IgD-negative memory B cell (primary cell): ENCODE measurements around the gene TMEM123. TPM values are rescaled to one million over a fixed set of nuclear protein-coding genes. Genes with fewer than 3 reads are reported as not detected.

ENCODE experiments used
- H3K27ac Mint-ChIP-seq, 3 donors: one replicate each; pipeline ENCODE4 v1.8.0; 2020 to 2022; ENCODE audit warnings: mild to moderate bottlenecking in 3 of 3, mixed read lengths in 3 of 3, moderate library complexity in 1 of 3
- H3K27me3 Mint-ChIP-seq: one replicate; pipeline ENCODE4 v1.8.0; 2021; ENCODE audit warnings: mixed read lengths
- H3K36me3 Mint-ChIP-seq: one replicate; pipeline ENCODE4 v1.8.0; 2020; ENCODE audit warnings: mild to moderate bottlenecking, mixed read lengths
- H3K4me1 Mint-ChIP-seq, 3 donors: one replicate each; pipeline ENCODE4 v1.8.0; 2020 to 2022; ENCODE audit warnings: mixed read lengths in 3 of 3, mild to moderate bottlenecking in 1 of 3
- H3K4me3 Mint-ChIP-seq, 4 donors: one replicate each; pipeline ENCODE4 v1.8.0; 2020 to 2022; ENCODE audit warnings: mild to moderate bottlenecking in 4 of 4, mixed read lengths in 4 of 4, moderate library complexity in 3 of 4
- H3K9me3 Mint-ChIP-seq, 3 donors: one replicate each; pipeline ENCODE4 v1.8.0; 2020 to 2021; ENCODE audit warnings: mixed read lengths in 3 of 3, mild to moderate bottlenecking in 1 of 3
- polyA plus RNA-seq: library from polyadenylated mRNA; unstranded; fragments of 300-500 nt; fragmentation: Illumina TruSeq; gene quantifications from one replicate; pipeline ENCODE4 v1.2.3, GENCODE V29; 2021

Gene TMEM123
- polyA plus RNA-seq, 1 donor from 2014 or later: 179 TPM

GRCh38 chr11:102482433-102482832, 29.9 kb upstream of the TMEM123 start:
- H3K36me3 Mint-ChIP-seq: no peaks in the 10 kb centered on the region
- no peaks in the 10 kb centered on the region for H3K9me3 Mint-ChIP-seq
- H3K27ac Mint-ChIP-seq: no peak overlapping the region
- no peaks in the 10 kb centered on the region for H3K4me1 Mint-ChIP-seq
- peaks cover 8% of the 10 kb centered on the region for H3K27me3 Mint-ChIP-seq
- no peak overlapping the region for H3K4me3 Mint-ChIP-seq

- Mint-ChIP-seq H3K27me3 (peaks cover 10% of the 10 kb centered on the region), H3K4me1 (peaks cover under 1 to 7% (median 5%) of the 10 kb centered on the region in 3 donors), H3K4me3 (no peak overlapping the region), H3K36me3 (no peaks in the 10 kb centered on the region), H3K27ac (no peak overlapping the region), H3K9me3 (no peaks in the 10 kb centered on the region)
Observed at GRCh38 chr11:102479733-102480132, 27.2 kb upstream of the TMEM123 start.

- Mint-ChIP-seq H3K27me3 (peaks cover 17% of the 10 kb centered on the region), H3K9me3 (no peaks in the 10 kb centered on the region), H3K36me3 (no peaks in the 10 kb centered on the region), H3K4me3 (no peak overlapping the region), H3K27ac (no peak overlapping the region), H3K4me1 (peaks cover 10 to 16% (median 14%) of the 10 kb centered on the region in 3 donors)
Observed at GRCh38 chr11:102478673-102479299, 26.2 kb upstream of the TMEM123 start.

GRCh38 chr11:102476812-102477211, 24.2 kb upstream of the TMEM123 start:
- Mint-ChIP-seq H3K9me3 (no peaks in the 10 kb centered on the region), H3K4me3 (peak overlapping the region in 1 of 4 donors; percentile 24), H3K4me1 (peaks cover 12 to 17% (median 16%) of the 10 kb centered on the region in 3 donors), H3K27ac (peak overlapping the region in 1 of 3 donors; percentile 28), H3K27me3 (peaks cover 14% of the 10 kb centered on the region), H3K36me3 (no peaks in the 10 kb centered on the region)

GRCh38 chr11:102476069-102476468, 23.5 kb upstream of the TMEM123 start:
- Mint-ChIP-seq H3K27ac (peak overlapping the region in 1 of 3 donors; percentile 28), H3K9me3 (no peaks in the 10 kb centered on the region), H3K27me3 (peaks cover 16% of the 10 kb centered on the region), H3K36me3 (peaks cover under 1% of the 10 kb centered on the region), H3K4me3 (no peak overlapping the region), H3K4me1 (peaks cover 12 to 17% (median 16%) of the 10 kb centered on the region in 3 donors)

- Mint-ChIP-seq H3K27me3 (peaks cover 18% of the 10 kb centered on the region), H3K4me1 (peaks cover 13 to 22% (median 20%) of the 10 kb centered on the region in 3 donors), H3K36me3 (peaks cover 6% of the 10 kb centered on the region), H3K9me3 (no peaks in the 10 kb centered on the region), H3K4me3 (no peak overlapping the region), H3K27ac (peak overlapping the region in 1 of 3 donors; percentile 92)
Observed at GRCh38 chr11:102473543-102473942, 21.0 kb upstream of the TMEM123 start.

GRCh38 chr11:102472127-102472526, 19.6 kb upstream of the TMEM123 start:
- peaks cover 6% of the 10 kb centered on the region for H3K36me3 Mint-ChIP-seq
- H3K27me3 Mint-ChIP-seq: peaks cover 18% of the 10 kb centered on the region
- peaks cover 13 to 25% (median 23%) of the 10 kb centered on the region in 3 donors for H3K4me1 Mint-ChIP-seq
- H3K9me3 Mint-ChIP-seq: no peaks in the 10 kb centered on the region
- peak overlapping the region in 1 of 4 donors; percentile 4 for H3K4me3 Mint-ChIP-seq
- no peak overlapping the region for H3K27ac Mint-ChIP-seq

- Mint-ChIP-seq H3K36me3 (peaks cover 6% of the 10 kb centered on the region), H3K4me1 (peaks cover 13 to 20% (median 19%) of the 10 kb centered on the region in 3 donors), H3K27me3 (peaks cover 18% of the 10 kb centered on the region), H3K27ac (no peak overlapping the region), H3K4me3 (no peak overlapping the region), H3K9me3 (no peaks in the 10 kb centered on the region)
Observed at GRCh38 chr11:102471474-102471873, 18.9 kb upstream of the TMEM123 start.

GRCh38 chr11:102470251-102470650, 17.7 kb upstream of the TMEM123 start:
- Mint-ChIP-seq H3K27me3 (peaks cover 16% of the 10 kb centered on the region), H3K4me3 (no peak overlapping the region), H3K36me3 (peaks cover 6% of the 10 kb centered on the region), H3K4me1 (peaks cover 20 to 28% (median 27%) of the 10 kb centered on the region in 3 donors), H3K27ac (peak overlapping the region in 2 of 3 donors; percentile 9 to 10), H3K9me3 (no peaks in the 10 kb centered on the region)

- Mint-ChIP-seq H3K36me3 (peaks cover 6% of the 10 kb centered on the region), H3K4me1 (peaks cover 17 to 26% (median 26%) of the 10 kb centered on the region in 3 donors), H3K4me3 (no peak overlapping the region), H3K27me3 (peaks cover 12% of the 10 kb centered on the region), H3K9me3 (no peaks in the 10 kb centered on the region), H3K27ac (no peak overlapping the region)
Observed at GRCh38 chr11:102469196-102469821, 16.7 kb upstream of the TMEM123 start.

GRCh38 chr11:102468616-102469195, 16.1 kb upstream of the TMEM123 start:
- H3K27ac Mint-ChIP-seq: no peak overlapping the region
- H3K27me3 Mint-ChIP-seq: peaks cover 8% of the 10 kb centered on the region
- peaks cover 6% of the 10 kb centered on the region for H3K36me3 Mint-ChIP-seq
- no peak overlapping the region for H3K4me3 Mint-ChIP-seq
- H3K4me1 Mint-ChIP-seq: peaks cover 11 to 22% (median 21%) of the 10 kb centered on the region in 3 donors
- no peaks in the 10 kb centered on the region for H3K9me3 Mint-ChIP-seq

GRCh38 chr11:102467853-102468580, 15.5 kb upstream of the TMEM123 start:
- Mint-ChIP-seq H3K4me1 (peaks cover 10 to 21% (median 21%) of the 10 kb centered on the region in 3 donors), H3K27me3 (peaks cover 6% of the 10 kb centered on the region), H3K4me3 (no peak overlapping the region), H3K9me3 (no peaks in the 10 kb centered on the region), H3K27ac (peak overlapping the region in 1 of 3 donors; percentile 31), H3K36me3 (peaks cover 6% of the 10 kb centered on the region)

GRCh38 chr11:102467080-102467708, 14.6 kb upstream of the TMEM123 start:
- Mint-ChIP-seq H3K4me1 (peaks cover 10 to 21% (median 21%) of the 10 kb centered on the region in 3 donors), H3K27me3 (peaks cover 4% of the 10 kb centered on the region), H3K4me3 (no peak overlapping the region), H3K36me3 (peaks cover 6% of the 10 kb centered on the region), H3K27ac (peak overlapping the region in 1 of 3 donors; percentile 31), H3K9me3 (no peaks in the 10 kb centered on the region)

GRCh38 chr11:102465696-102466095, 13.1 kb upstream of the TMEM123 start:
- H3K27ac Mint-ChIP-seq: peak overlapping the region in 1 of 3 donors; percentile 25
- peaks cover 8 to 21% (median 21%) of the 10 kb centered on the region in 3 donors for H3K4me1 Mint-ChIP-seq
- H3K27me3 Mint-ChIP-seq: peaks cover 2% of the 10 kb centered on the region
- peak overlapping the region in 2 of 4 donors; percentile 2 to 77 for H3K4me3 Mint-ChIP-seq
- no peaks in the 10 kb centered on the region for H3K9me3 Mint-ChIP-seq
- peaks cover 5% of the 10 kb centered on the region for H3K36me3 Mint-ChIP-seq
